K562 (cell line): ENCODE data around the gene AKT3. TPM values are rescaled to one million over a fixed set of nuclear protein-coding genes. Genes with fewer than 3 reads are reported as not detected.

ENCODE experiments used
- ATAC-seq: fragments of 200-7000 bp; cut with Tn5 transposase; 3 replicates; pipeline ENCODE4 v1.9.1; 2020; ENCODE audit warnings: moderate library complexity
- BruUV-seq: library from RNA; stranded (reverse); fragments of 400-500 nt; replicated peaks from 2 replicates; lab custom pipeline; 2021; lab: Mats Ljungman, UMichigan
- CTCF ChIA-PET: fragments of 300-600 bp; formaldehyde crosslinking; extraction: SDS; loops from one replicate; lab custom pipeline; 2021; ENCODE audit warnings: low intra/inter-chr PET ratio; lab: Yijun Ruan, JAX
- POLR2A ChIA-PET: fragments of 300-600, 350-650 bp; sonication (Branson Sonifier 250); formaldehyde crosslinking; extraction: SDS; loops from one replicate; lab custom pipeline; 2021; ENCODE audit warnings: antibody characterized with exemption, inconsistent platforms; lab: Yijun Ruan, JAX
- DNase-seq, 4 experiments: peaks; one replicate each; pipeline versions ENCODE4 v3.0.0 to v3.0.0-alpha.2; 2011 to 2018; ENCODE audit warnings: low spot score in 3 of 4, mixed read lengths in 3 of 4; ENCODE audit errors: extremely low read depth in 1 of 4
- FAIRE-seq: peaks from 2 replicates; lab custom pipeline; 2011; peaks lifted over from hg19 to GRCh38; lab: Jason Lieb, UNC
- H2AFZ ChIP-seq: 2 replicates; pipeline ENCODE4 v1.6.0; 2011; ENCODE audit warnings: low read depth, low read length, control low read depth, inconsistent platforms
- H3K27ac ChIP-seq: fragments of 200-600 bp; 3 replicates; pipeline ENCODE4 v1.8.0; 2011; ENCODE audit warnings: low read depth, mild to moderate bottlenecking, control low read depth, inconsistent platforms, low read length, moderate library complexity, mixed read lengths; ENCODE audit errors: extremely low read depth
- H3K27me3 ChIP-seq, 2 experiments: fragments of 300-600 bp in 1 of 2; 2 replicates in 1 of 2; 3 replicates in 1 of 2; pipeline versions ENCODE4 v1.6.0 to v1.8.0; 2011; ENCODE audit warnings: inconsistent platforms in 2 of 2, low read length in 2 of 2, mild to moderate bottlenecking in 1 of 2, mixed read lengths in 1 of 2, moderate library complexity in 1 of 2; ENCODE audit not compliant: control insufficient read depth in 2 of 2, insufficient read depth in 2 of 2
- H3K36me3 ChIP-seq: fragments of 300-600 bp; 3 replicates; pipeline ENCODE4 v1.8.0; 2011; ENCODE audit warnings: mild to moderate bottlenecking, low read length, inconsistent platforms; ENCODE audit not compliant: control insufficient read depth, insufficient read depth
- H3K4me1 ChIP-seq, 2 experiments: fragments of 200-600 bp in 1 of 2; replicated peaks in 1 of 2; 2 replicates in 1 of 2; 3 replicates in 1 of 2; pipeline versions ENCODE4 v1.5.1 to v1.8.0; 2011; ENCODE audit warnings: inconsistent platforms in 2 of 2, low read length in 2 of 2, mild to moderate bottlenecking in 1 of 2, mixed read lengths in 1 of 2, moderate library complexity in 1 of 2; ENCODE audit not compliant: control insufficient read depth in 2 of 2, insufficient read depth in 2 of 2
- H3K4me2 ChIP-seq: 2 replicates; pipeline ENCODE4 v1.6.1; 2011; ENCODE audit warnings: low read length, control low read depth, inconsistent platforms, mixed read lengths; ENCODE audit not compliant: insufficient read depth
- H3K4me3 ChIP-seq: fragments of 200-600 bp; sonication (generic), shearing (Covaris generic); 2 replicates; pipeline ENCODE4 v1.5.1; 2016; ENCODE audit warnings: control low read depth, inconsistent platforms
- H3K79me2 ChIP-seq: fragments of 200-600 bp; 3 replicates; pipeline ENCODE4 v1.8.0; 2011; ENCODE audit warnings: low read length, inconsistent platforms; ENCODE audit not compliant: control insufficient read depth, insufficient read depth
- H3K9ac ChIP-seq, 2 experiments: 2 replicates each; pipeline versions ENCODE4 v1.6.0 to v1.6.1; 2011; ENCODE audit warnings: low read depth in 2 of 2, low read length in 2 of 2, control low read depth in 1 of 2, inconsistent platforms in 1 of 2, mild to moderate bottlenecking in 1 of 2, mixed read lengths in 1 of 2; ENCODE audit not compliant: insufficient read depth in 1 of 2
- H3K9me1 ChIP-seq: one replicate; pipeline ENCODE4 v1.6.0; 2011; ENCODE audit warnings: inconsistent platforms, mild to moderate bottlenecking, low read length, moderate library complexity; ENCODE audit not compliant: control insufficient read depth, insufficient read depth
- H3K9me3 ChIP-seq: replicated peaks from 2 replicates; pipeline ENCODE4 v1.5.1; 2011; ENCODE audit warnings: low read depth, low read length, inconsistent platforms; ENCODE audit not compliant: control insufficient read depth, insufficient read depth
- H4K20me1 ChIP-seq: replicated peaks from 2 replicates; pipeline ENCODE4 v1.6.1; 2011; ENCODE audit warnings: low read length, inconsistent platforms, mixed read lengths; ENCODE audit not compliant: control insufficient read depth, insufficient read depth
- HDAC1 ChIP-seq, 2 experiments: fragments of 450-650 bp; IDR thresholded peaks; 2 replicates each; pipeline ENCODE4 v1.6.1; 2016 to 2017; ENCODE audit warnings: inconsistent platforms in 1 of 2, mild to moderate bottlenecking in 1 of 2, moderate library complexity in 1 of 2
- KAT2B ChIP-seq: IDR thresholded peaks from one replicate; pipeline ENCODE4 v1.6.1; 2012; ENCODE audit warnings: low read depth, mild to moderate bottlenecking, control low read depth, inconsistent platforms, low read length, moderate library complexity
- NR2C2 ChIP-seq, 2 experiments: fragments of 200-800 bp in 1 of 2; sonication (Bioruptor generic) in 1 of 2; sonication (generic) in 1 of 2; formaldehyde crosslinking in 1 of 2; IDR thresholded peaks; 2 replicates each; pipeline versions ENCODE4 v1.6.1 to v1.8.0; 2016 to 2022; ENCODE audit warnings: mild to moderate bottlenecking in 1 of 2, missing compliant biosample characterization in 1 of 2, missing genetic modification characterization in 1 of 2, missing genetic modification reagents in 1 of 2
- PHF21A ChIP-seq: fragments of 450-650 bp; IDR thresholded peaks from 2 replicates; pipeline ENCODE4 v1.6.1; 2017; ENCODE audit warnings: low read depth, borderline replicate concordance
- STAT5B ChIP-seq: fragments of 250-450 bp; sonication (Bioruptor Pico); IDR thresholded peaks from 2 replicates; pipeline ENCODE4 v1.8.0; 2021; ENCODE audit warnings: mild to moderate bottlenecking, inconsistent platforms
- TAF1 ChIP-seq: IDR thresholded peaks from 2 replicates; pipeline ENCODE4 v1.6.1; 2011; ENCODE audit warnings: mild to moderate bottlenecking, low read length, moderate library complexity; ENCODE audit not compliant: insufficient read depth, control insufficient read depth, severe bottlenecking; ENCODE audit errors: extremely low read depth
- TAF7 ChIP-seq: fragments of 450-650 bp; IDR thresholded peaks from 2 replicates; pipeline ENCODE4 v1.6.1; 2016; ENCODE audit warnings: missing genetic modification characterization, missing compliant biosample characterization
- ZFPM2 ChIP-seq: fragments of 250-450 bp; sonication (Bioruptor Pico); IDR thresholded peaks from 2 replicates; pipeline ENCODE4 v1.5.1; 2022; ENCODE audit warnings: mild to moderate bottlenecking
- ZNF583 ChIP-seq: fragments of 250-450 bp; sonication (Bioruptor Pico); IDR thresholded peaks from 2 replicates; pipeline ENCODE4 v1.4.0; 2020
- WGBS: fragments of 100-300 bp; shearing (Covaris generic); methylation state at CpG from one replicate; pipeline ENCODE4 v1.1.6; 2016; ENCODE audit warnings: low coverage, mixed read lengths; ENCODE audit not compliant: insufficient coverage; ENCODE audit errors: missing lambda C conversion rate; 5-methylcytosine and 5-hydroxymethylcytosine counted together
- in situ Hi-C: fragments of 300-500 bp; cut with MboI; formaldehyde crosslinking; loops from 4 replicates; pipeline ENCODE4 v1.15.0; 2018; ENCODE audit warnings: inconsistent platforms, mixed read lengths
- intact Hi-C: fragments of 100-400 bp; cut with micrococcal nuclease; formaldehyde crosslinking; loops from 2 replicates; pipeline ENCODE4 v1.14.2; 2022
- polyA plus RNA-seq, 8 experiments: library from polyadenylated mRNA; depleted of rRNA in 4 of 8; stranded (reverse) in 5 of 8; unstranded in 3 of 8; fragments of >200 nt; fragmentation: Nextera tagmentation in 2 of 8; fragmentation: Illumina TruSeq in 1 of 8; extraction: Ambion mirVana in 2 of 8; extraction: Trizol in 1 of 8; gene quantifications; 2 replicates each; pipeline versions ENCODE4 v1.2.1 to v1.2.3, GENCODE V29; 2011 to 2014; ENCODE audit warnings: inconsistent platforms in 1 of 8, missing spikeins in 1 of 8
- total RNA-seq, 7 experiments: library from RNA; depleted of rRNA in 6 of 7; stranded (reverse); fragments of >200 nt in 6 of 7; fragmentation: Illumina TruSeq in 2 of 7; extraction: Trizol in 2 of 7; gene quantifications; 2 replicates each; pipeline versions ENCODE4 v1.2.1 to v1.2.3, GENCODE V29; 2011 to 2021; ENCODE audit warnings: low replicate concordance in 1 of 7

AKT3 gene
- total and polyA plus RNA-seq, 9 of the 15 experiments (the other 6 are each of a cell fraction or from before 2014, with no cell fraction given) = 0.04 to 0.54 (median 0.18) TPM; not detected in 1

DNA sequence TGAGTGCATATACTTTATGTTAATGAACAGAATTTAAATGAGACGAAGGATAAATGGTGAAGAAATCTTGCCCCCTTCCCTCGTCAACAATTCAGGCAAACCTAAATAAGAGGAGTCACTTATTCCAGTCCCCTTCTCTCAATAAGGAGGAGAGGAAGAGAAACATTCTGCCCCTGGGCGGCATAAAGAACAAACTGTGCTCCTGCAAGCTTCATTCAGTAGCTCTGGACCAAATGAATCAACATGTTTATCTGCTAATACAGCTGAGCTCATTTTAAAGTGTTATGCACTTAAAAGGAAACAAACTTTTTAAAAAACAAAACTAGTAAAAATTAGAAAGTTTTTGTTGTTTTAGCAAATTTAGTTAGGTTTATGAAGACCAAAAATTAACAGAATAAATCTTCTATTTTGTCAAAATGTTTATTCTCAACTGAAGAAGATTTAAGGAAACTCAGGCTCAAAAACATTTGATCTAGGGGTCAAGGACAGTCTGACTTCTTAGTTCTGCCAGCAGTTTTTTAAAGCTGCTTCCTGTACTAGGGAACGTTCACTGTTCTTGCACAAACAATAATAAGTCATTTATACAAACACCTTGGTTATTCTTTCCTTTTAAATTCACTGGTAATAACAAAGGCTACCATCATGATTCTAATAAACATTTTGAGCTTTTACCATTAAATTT is 58.3 kb downstream of the AKT3 start (continued):
- no peak for TF ChIP-seq PHF21A
- TF ChIP-seq ZNF583 = no peak
- TF ChIP-seq STAT5B = no peak
- TF ChIP-seq TAF1 = no peak
- TF ChIP-seq ZFPM2 (CRISPR knock-in tag) = no peak
- no peak for TF ChIP-seq TAF7

GRCh38 chr1:243790404-243790803 is 59.6 kb downstream of the AKT3 start:
- BruUV-seq = no TSS peak
- FAIRE-seq (no peak), ATAC-seq (no peak), DNase-seq (no peak)
- Histone ChIP-seq H3K9me1 (no peaks in the 10 kb centered on the region), H3K4me1 (no peaks in the 10 kb centered on the region), H3K79me2 (no peaks in the 10 kb centered on the region), H3K27me3 (no peaks in the 10 kb centered on the region), H3K9ac (no peak overlapping the region), H3K36me3 (no peaks in the 10 kb centered on the region), H3K27ac (no peak overlapping the region), H3K4me3 (no peak overlapping the region), H2AFZ (no peak overlapping the region), H4K20me1 (no peaks in the 10 kb centered on the region), H3K4me2 (no peak overlapping the region), H3K9me3 (no peaks in the 10 kb centered on the region)
- ChIA-PET POLR2A (no interaction called here), CTCF (no interaction called here)
- 4% methylated on average over 3 of the region's 3 CpGs for WGBS
- intact Hi-C loops (no loop called here), in situ Hi-C loops (no loop called here)
- no peak for TF ChIP-seq NR2C2 (CRISPR knock-in tag; IDR thresholded peaks at IDR 0.05)
- TF ChIP-seq NR2C2 (tag; IDR thresholded peaks at IDR 0.05) = no peak
- no peak for TF ChIP-seq HDAC1 (IDR thresholded peaks at IDR 0.05)
- TF ChIP-seq KAT2B = no peak
